ENCODE results near the gene LHPP. TPM values are rescaled to one million over a fixed set of nuclear protein-coding genes. Genes with fewer than 3 reads are reported as not detected.

The LHPP gene
- total RNA-seq, 1 experiment from 2014 or later, result 8.2 TPM

DNA sequence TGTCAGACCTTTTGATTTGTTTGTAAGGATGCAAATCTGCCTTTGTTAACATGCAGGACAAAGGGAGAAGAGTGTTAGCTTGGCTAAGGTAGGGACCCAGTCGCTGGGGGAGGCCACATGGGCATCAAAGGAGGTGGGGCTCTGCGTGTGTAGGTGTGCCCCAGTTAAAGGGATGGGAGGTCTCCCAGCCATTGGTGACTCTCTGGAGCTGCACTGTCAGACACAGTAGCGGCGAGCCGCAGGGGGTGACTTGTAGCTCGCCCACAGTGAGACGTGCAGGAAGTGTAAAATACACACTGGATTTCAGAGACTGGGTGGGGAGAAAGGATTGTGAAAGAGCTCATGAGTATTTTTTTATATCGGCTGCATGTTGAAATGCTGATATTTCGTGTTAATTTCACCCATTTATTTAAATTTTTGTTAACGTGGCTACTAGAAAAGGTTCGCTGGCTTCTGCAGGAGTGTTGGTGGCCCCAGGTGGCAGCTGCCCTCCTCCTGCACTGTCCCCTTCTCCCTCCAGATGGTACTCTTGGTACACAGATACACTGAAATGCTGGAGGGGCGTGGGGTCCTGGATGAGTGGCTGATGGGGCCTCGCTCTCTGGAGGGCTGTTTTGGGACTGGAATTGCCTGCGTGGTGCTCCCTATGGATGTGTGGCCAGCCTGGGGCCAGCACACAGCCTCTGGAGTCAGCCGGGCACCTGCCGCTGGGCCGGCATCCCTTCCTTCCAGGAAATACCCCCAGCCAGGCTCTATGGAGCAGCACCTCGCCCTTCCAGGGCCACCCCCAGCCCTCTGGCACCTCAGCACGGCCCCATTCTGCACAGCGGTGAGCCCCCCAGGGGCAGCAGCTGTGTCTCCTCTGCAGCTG lies 59.2 kb downstream of the LHPP start:
- no peak for DNase-seq (ENCODE audit: low spot score)

DNA sequence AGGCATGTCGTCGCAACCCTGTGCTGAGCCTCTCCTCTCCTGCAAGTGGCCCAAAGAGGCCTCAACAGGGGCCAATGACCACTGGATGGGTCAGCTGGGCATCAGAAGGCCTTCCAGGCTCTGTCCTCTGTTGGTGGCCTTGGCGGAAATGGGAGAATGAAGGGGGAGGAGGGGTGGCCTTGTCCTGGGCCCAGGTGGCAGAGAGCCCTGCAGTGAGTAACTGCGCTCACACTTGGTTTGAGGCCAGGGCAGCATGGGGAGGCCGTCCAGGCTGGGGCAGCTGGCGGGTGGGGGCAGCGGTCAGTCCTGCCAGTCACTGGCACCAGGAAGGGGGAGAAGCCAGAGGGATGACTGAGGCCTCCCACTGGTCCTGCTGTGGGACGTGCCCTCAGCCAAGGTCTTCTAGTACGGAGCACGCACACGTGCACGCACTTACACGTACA lies 59.8 kb downstream of the LHPP start:
- no peak for DNase-seq (ENCODE audit: low spot score)

DNA sequence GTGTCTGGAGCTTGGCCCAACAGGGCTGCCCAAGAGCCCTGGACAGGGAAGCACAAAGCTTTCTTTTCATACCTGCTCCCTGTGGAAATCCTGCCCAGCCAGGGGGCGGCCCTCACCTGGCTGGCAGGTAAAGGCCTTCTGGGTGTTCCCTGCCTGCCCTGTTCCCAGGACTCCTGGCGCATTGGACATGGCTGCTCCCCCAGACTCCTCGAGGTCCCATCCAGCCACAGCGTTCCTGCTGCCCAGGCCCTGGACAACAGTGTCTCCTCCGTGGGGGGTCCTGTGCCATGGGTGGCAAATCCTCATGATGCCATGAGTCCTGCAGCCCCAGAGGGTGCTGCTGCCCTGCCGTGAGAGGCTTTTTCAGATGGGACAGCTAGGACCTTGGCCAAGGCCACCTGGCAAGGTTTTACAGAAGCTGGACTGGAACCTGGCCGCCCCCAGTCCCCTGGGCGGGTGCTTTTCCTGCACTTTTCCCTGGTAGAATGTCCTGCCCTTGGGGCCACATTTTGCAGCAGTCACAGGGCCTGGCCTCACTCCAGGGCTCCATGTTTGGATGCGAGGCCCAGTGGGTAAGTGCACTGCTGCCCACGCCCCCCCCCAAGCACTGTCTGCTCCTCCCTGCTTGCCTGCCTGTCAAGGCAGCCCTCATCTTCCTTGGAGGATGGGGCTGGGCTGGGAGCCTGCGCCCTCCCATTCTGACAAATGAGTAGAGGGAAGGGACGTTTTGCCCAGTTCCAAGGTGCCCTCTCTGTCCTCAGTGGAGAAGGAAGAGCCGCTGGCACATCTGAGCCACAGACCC lies 60.7 kb downstream of the LHPP start:
- no peak for DNase-seq (ENCODE audit: low spot score)

DNA sequence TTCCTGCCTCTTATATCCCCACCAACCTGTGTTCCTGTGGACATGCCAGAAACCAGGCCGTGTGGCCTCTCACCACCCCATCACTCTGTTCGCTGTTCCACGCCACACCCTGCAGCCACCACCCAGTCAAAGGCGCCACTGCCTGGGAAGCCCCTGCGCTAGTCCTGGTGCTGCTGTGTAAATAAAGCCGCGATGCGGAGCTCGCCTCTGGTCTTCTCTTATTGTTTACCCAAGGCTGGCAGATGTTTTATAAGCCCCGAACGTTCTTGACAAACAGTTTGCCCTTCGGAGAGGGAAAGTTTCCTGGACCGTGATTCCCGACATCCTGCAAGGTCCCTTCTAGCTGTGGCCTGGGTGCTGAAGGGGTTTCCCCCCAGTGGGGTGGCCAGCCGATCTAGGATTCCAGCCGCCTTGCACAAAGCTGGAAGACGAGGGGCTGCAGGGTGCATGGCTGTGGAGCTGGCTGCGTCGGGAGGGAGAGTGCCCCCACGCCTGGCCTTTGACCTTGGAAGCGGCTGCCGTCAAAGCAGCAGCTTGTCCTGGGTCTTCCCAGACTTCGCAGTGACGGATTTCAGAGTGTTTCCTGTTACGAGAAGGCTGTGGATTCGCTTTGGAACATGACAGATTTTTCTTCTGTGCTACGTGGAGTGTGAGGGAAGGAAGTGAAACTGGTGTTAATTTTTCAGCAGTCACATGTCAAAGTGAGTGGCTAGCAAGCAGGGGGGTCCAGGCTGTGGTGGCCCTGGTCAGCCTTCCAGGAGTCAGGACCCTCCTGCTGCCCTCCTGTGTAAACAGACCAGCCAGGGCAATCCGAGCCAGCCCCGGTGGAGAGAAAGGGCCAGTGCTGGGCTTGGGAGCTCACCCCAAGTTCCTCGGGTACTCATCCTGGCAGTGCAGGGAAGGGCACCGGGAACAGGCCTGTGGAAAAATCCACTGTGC lies 61.6 kb downstream of the LHPP start:
- no peak for DNase-seq (ENCODE audit: low spot score)

DNA sequence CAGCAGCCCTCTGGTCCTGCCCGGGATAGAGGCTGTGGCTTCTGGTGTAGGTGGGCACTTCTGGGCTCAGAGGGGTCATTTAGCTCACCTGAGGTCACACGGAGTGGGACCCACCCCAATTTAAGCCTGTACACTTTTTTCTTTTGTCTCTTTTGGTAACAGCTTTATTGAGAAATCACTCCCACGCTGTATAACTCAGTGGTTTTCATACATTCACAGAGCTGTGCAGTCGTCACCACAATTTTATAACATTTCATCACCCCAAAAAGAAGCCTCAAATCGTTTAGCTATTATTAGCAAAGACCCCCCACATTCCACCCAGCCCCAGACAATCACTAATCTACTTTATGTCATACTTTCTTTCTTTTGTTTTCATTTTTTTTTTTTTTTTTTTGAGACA lies 62.3 kb downstream of the LHPP start:
- no peak for DNase-seq (ENCODE audit: low spot score)

DNA sequence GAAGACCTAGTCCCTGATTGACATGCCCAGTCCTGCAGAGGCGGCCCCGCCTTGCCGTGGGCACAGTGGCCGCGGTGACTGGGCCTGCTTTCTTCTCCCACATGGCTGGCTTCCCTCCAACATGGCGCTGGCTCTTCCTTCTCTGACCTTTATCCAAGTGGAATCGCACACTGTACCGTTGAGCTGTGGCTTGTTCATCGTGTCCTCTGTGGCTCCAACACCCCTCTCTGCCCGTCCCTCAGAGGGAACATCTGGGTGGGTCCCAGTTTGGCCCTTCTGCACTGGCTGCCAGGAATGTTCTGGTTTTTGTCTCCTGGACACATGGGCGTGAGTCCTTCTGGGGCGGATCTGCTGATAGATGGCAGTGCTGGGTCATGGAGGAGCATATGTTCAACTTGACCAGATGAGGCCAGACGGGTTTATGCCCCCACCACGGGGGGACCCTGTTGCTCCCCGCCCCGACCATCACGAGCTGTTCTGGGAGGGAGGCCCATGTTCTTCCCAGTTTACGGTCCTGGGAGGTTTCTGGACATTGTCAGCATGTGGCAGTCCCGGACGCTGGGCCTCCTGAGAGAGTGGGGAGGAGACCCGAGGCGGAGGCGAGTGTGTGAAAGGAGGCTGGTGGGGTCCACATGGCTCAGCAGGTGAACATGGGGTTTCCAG lies 63.5 kb downstream of the LHPP start:
- DNase-seq (ENCODE audit: low spot score), result no peak

DNA sequence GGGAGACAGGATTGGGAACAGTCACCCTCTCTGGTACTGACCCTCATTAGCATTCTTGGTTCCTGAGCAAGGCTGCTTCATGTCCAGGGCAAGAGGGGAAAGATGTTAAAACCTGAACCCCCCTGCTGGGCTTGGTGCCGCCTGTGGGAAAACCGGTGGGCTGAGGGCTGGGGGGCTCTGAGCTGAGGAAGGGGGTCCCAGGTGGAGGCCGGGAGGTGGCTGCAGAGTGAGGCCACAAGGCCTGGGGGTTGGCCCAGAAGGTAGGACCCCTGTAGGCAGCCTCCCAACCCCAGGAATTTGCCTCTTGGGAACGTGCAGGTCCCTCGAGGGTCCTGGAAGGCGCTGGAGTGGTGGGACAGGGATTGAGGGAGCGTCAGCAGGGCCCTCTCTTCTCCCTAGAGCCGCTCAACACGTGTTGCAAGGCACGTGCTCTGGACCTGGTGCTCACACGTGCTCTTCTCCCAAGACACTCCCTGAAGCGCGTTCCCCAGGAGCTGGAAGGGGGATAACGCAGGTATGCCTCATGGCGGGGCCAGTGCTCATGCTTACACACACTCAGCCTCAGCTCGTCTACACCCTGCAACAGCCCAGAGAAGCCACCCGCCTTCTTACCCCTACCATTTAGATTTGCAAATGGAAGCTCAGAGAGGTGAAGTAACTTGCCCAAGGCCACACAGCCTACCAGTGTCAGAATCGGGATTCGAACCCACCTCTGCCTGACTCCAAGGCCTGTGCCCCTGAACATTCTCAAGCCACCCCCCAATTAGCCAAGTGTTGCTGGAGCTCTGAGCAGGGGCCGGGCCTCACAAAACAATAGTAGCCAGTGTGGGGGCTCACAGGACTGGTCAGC lies 64.4 kb downstream of the LHPP start:
- DNase-seq (ENCODE audit: low spot score), result no peak

DNA sequence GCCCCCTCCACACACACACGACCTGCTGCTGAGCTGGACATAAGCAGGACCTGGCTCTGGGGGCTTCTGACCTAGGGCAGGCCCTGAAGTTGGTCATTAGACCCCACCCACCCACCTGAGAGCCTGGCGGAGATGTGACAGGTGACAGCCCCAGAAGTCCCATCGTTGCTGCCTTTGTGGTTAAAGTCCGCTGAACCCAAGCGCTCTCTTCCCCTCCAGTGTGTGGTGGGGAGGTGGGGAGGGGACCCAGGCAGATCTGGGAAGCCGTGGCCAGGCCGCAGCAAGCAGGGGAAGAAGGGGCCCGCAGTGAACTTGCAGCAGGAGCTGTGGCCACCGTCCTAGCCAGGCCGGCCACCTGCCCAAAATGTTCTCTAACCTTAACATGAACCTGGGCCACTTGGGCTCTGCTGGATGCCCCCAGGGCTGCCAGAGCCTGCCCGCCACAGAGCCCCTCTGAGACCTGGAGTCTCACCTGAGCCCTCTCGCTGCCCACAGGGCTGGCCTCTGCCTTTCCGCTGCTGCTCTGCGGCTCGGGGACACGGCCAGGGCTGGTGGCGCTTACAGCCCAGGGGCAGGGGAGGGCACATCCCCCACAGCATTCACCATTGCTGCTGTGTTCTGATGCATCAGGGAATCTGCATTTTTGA lies 65.1 kb downstream of the LHPP start:
- no peak for DNase-seq (ENCODE audit: low spot score)

DNA sequence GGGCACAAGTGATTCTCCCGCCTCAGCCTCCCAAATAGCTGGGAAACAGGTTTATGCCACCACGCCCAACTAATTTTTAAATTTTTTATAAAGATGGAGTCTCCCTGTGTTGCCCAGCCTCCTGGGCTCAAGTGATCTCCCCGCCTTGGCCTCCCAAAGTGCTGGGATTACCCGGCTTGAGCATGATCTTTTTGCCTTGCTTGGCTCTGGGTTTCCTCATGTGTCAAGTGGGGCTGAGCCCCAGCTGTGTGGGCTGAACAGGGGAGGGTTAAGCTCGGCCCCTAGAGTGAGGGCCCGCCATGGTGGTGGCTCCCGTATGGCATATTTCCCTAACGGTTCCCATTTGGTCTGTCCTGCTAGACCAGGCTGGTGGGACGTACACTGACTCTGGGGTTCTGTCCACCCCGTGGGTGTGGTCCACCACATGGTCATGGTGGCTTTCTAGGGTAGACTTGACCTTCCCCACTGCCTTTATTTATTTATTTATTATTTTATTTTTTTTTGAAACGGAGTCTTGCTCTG lies 66.3 kb downstream of the LHPP start:
- DNase-seq (ENCODE audit: low spot score), result no peak

DNA sequence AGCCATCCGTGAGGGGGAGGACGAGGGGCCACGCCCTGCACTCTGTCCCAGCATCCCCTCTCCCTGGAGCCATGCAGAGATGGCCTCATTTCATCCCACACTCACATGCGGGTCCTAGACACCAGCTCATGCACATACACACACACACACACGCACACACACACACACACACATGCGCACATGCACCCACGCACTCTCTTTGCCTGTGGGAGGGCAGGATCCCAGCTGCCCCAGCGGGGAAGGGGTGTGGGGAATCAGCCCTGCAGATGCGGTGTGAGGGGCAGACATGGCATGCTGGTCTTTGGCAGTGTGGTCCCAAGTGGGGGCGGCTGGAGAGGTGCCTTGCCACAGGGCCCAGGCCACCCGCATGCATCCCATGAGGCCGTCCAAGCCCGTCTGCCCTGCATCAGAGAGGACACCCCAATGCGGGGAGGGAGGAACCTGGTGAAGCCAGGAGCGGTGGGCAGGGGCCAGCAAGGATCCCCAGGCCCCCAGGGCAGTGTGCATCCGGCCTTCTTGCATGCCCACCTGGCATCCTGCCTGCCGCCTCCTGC lies 68.1 kb downstream of the LHPP start:
- DNase-seq (ENCODE audit: low spot score), result no peak

DNA sequence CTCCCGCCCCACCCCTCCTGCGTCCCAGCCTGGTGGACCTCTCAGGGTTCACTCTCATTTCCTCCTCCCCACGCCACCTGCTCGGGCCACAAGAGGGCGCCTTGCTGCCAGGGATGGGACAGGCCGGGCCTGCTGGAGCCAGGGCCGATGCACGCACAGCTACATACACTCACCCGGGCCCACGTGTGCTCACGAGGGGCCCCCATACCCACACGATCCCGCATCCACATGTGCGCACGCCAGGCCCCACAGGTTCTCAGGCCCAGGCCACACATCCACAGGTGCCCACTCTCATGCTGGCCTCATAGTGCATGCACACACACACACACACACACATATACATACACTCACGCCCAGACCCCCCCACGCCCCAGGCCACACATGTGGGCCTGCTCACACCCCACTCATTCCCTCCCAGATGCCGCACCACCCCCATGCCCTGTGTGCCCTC lies 68.6 kb downstream of the LHPP start:
- DNase-seq (ENCODE audit: low spot score), result peak; percentile 78

DNA sequence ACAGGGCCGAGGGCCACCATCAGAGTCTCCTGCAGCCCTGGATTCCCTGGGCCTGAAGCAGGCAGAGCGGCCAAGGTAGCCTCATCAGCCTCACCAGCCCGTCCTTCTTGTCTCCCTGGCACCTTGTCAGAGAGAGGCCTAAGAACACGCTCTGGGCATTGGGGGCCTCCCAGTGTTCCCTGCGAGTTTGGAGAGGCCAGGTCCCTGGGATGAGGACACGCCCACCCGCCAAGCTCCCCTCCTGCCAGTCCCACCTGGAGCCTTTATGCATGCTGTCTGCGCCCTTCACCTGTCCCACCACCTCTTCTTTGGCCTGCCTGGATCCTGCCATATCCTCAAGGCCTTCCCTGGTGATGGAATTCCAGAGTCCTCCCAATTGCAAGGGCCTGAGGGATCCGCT lies 69.2 kb downstream of the LHPP start:
- DNase-seq (ENCODE audit: low spot score), result no peak

DNA sequence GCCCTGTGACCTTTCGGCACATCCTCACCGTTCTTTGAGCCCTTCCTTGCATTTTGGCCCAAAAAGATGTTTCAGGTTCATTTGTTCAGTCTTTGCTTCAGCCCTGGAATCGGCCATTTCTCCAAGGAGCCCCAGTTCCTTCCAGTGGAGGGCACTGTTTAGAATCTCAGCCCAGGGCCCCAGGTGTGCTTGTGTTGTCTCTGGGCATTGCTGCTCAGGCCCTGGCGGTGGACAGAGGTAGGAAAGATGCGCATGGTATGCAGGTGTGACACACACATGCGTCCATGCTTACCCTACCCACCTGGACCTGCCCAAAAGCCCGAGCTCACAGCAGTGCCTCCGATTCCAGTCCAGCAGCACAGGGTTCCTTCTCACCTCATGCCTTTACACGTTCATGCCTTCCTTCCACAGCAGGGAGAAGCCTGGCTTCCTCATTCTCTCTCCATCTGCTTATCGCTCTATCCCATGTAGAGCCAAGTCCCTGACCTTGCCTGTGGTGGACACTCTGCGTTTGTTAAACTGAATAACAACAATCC lies 70.6 kb downstream of the LHPP start:
- no peak for DNase-seq (ENCODE audit: low spot score)

DNA sequence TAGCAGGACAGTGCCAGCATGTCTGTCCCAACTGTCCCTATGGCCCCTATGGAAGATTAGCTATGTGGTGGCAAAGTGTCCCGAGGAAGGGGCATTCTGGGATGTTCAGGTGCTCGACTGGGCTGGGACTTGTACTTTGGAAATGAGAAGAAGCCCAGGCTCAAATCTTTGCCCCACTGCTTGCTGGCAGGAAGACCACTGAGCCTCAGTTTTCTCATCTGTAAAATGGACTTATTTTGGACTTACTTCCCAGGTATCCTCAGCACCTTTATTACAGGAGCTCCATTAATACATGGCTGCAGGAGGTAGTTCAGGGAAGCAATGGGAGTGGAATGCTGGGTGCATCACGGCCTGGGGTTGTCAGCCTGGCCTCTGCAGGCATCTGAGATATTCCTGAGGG lies 71.2 kb downstream of the LHPP start:
- DNase-seq (ENCODE audit: low spot score), result no peak

DNA sequence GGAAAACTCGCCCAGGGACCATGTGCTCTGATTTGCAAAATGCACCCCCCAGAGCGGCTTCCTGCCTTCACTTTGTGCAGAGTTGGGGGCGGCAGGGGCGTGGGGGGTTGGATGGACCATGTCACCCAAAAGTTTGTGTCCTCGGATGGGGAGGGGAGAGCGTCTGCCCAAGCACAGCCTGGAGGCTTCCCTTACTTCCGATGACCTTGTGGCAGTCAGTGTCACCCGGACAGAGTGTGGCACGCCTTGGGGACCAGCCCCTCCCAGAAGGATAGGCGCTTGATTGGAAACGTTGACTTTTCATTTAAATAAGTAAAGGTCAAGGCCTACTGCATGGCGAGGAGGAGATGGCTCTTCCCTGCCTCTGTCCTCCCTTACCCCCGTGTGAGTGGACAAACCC lies 71.6 kb downstream of the LHPP start:
- no peak for DNase-seq (ENCODE audit: low spot score)

DNA sequence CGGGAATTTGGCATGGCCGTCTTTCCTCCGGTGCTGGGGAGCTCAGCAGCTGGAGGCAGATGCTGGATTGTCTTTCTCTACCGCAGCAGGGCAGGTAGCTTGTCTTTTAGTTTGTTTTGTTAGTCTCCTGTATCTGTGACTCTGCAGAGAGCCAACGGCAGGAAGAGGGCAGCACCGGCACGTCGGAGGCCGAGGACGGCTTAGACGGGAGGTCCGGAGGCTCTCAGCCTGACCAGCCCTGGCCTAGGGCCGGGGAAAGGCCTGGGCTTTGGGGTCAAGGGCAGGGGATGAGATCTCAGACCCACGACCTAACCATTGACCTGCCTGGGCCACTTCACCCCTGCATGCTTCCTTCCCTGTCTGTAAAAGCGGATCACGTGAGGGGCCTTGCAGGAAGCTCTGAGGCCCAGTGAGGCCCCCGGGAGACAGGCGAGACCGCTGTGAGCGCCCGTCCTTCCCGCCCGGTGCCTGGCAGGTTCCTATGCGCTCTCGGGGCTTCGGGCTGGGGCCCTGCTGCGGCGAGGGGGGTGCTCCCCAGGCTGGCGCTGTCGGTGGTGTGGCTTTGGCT lies 72.7 kb downstream of the LHPP start:
- no peak for DNase-seq (ENCODE audit: low spot score)

DNA sequence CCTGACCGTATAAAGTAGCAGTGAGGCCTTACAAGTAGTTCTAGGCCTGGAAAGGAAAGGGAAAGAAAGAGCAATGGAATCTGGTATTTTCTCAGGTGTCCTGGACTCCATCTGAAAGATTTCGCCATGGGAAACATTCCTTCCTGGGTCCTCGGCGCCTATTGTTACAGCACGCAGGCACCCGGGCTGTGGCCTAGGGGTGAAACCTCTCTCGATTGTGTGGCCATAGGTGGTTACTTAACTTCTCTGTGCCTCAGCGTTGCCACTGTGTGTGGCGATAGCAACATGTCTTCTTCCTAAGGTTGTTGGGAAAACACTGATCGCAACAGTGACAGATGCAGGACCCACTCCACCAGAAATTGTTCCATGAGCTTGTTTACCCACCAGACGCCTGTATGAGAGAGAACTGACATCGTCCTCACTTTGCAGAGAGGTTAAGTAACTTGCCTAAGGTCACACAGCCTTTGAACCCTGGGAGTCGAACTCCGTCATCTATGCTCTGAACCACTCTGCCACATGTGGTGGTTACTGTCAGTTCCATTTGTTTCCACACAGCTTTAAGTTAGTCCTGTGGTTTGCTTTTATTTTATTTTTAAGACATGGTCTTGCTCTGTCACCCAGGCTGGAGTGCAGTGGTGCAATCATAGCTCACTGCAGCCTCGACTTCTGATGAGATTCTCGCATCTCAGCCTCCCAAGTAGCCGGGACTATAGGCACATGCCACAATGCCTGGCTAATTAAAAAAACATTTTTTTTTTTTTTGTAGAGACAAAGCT lies 73.4 kb downstream of the LHPP start:
- DNase-seq (ENCODE audit: low spot score), result no peak
